GM18868 (cell line): ENCODE results near the gene ESRRA.
A peak's percentile ranks its signal among the peaks of the same experiment; 100 is the strongest.
"Not testable (repeated sequence)": the region's sequence is repeated elsewhere in the genome, so short reads cannot be mapped to it uniquely, and the experiment has no call there.

ENCODE experiments used
- ATAC-seq: cut with Tn5 transposase; IDR thresholded peaks from one replicate; pipeline ENCODE4 v1.9.1; 2021; ENCODE audit warnings: mild to moderate bottlenecking, moderate library complexity; ENCODE audit not compliant: unreplicated experiment

Gene ESRRA

DNA sequence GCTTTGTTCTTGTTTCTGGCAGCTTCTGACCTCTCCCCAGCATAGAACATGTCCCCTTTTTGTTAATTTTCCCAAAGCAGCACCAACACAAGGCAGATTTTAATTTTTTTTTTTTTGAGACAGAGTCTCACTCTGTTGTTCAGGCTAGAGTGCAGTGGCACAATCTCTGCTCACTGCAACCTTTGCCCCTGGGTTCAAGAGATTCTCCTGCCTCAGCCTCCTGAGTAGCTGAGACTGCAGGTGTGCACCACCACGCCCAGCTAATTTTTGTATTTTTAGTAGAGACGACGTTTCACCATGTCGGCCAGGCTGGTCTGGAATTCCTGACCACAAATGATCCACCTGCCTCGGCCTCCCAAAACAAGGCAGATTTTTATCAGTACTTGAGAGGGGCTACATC is 2.5 kb downstream of the ESRRA start:
- not testable (repeated sequence) for ATAC-seq

DNA sequence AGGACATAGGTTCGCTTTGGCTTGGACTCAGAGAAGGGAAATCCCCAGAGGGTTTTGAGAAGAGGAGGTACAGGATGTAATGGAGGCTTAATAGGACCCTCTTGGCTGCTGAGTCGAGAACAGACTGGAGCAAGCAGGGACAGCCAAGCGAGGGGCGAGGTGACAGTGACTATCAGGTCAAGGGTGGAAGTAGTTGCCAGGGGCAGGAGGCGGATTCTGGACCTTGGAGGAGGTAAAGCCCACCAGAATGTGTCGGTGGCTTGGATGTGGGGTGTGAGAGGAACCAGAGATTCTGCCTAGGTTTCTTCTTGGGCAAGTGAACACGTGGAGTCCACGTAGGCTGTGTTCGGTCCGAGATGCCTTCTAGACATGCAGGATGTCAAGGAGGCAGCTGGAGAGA is 7.6 kb downstream of the ESRRA start:
- ATAC-seq: no peak

- ATAC-seq: no peak
Measured at GRCh38 chr11:64313491-64314145, 8.3 kb downstream of the ESRRA start.

DNA sequence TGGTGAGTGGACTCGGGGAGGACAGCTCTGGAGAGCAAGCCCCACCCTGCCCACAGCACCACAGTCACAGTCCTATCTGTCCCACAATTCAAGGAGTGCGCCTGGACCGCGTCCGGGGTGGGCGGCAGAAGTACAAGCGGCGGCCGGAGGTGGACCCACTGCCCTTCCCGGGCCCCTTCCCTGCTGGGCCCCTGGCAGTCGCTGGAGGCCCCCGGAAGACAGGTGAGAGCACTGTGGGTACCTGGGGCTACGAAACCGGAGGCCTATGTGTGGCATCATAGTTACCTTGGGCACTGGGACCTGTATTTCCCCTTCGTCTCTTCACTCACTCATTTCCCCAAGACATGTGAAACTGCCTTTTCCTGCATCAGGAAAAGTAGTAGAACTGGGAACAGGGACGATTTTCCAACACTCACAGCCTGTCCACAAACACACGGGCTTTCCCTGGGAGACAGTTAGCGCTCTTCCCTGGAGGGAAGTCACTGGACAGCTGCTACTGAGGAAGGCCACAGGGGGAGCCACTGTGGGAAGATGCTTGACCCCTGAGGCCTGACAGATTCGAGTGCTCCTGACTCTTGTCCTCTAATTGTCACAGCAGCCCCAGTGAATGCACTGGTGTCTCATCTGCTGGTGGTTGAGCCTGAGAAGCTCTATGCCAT is 9.0 kb downstream of the ESRRA start:
- no peak for ATAC-seq

DNA sequence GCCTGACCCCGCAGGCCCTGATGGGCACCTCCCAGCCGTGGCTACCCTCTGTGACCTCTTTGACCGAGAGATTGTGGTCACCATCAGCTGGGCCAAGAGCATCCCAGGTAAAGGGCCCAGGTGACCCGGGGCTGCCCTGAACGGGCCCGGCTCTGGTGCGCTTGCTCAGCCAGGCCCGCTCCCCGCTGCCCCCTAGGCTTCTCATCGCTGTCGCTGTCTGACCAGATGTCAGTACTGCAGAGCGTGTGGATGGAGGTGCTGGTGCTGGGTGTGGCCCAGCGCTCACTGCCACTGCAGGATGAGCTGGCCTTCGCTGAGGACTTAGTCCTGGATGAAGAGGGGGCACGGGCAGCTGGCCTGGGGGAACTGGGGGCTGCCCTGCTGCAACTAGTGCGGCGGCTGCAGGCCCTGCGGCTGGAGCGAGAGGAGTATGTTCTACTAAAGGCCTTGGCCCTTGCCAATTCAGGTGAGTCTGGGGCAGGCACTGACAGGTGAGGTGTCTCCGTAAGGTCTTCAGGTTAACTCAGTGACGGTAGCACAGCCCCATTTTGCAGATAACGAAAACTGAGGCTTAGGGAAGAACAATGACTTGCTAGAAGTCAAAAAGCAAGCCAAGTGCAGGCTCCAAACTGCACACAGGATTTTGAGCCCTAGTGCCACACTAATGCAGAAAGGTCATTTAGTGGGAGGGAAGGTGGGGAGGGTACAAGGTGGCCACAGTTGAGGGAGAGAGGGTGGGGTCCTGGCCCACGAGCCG is 9.7 kb downstream of the ESRRA start:
- ATAC-seq: no peak

DNA sequence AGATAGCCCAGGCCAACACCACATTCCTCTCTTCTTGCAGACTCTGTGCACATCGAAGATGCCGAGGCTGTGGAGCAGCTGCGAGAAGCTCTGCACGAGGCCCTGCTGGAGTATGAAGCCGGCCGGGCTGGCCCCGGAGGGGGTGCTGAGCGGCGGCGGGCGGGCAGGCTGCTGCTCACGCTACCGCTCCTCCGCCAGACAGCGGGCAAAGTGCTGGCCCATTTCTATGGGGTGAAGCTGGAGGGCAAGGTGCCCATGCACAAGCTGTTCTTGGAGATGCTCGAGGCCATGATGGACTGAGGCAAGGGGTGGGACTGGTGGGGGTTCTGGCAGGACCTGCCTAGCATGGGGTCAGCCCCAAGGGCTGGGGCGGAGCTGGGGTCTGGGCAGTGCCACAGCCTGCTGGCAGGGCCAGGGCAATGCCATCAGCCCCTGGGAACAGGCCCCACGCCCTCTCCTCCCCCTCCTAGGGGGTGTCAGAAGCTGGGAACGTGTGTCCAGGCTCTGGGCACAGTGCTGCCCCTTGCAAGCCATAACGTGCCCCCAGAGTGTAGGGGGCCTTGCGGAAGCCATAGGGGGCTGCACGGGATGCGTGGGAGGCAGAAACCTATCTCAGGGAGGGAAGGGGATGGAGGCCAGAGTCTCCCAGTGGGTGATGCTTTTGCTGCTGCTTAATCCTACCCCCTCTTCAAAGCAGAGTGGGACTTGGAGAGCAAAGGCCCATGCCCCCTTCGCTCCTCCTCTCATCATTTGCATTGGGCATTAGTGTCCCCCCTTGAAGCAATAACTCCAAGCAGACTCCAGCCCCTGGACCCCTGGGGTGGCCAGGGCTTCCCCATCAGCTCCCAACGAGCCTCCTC is 10.6 kb downstream of the ESRRA start:
- ATAC-seq: not testable (repeated sequence)

DNA sequence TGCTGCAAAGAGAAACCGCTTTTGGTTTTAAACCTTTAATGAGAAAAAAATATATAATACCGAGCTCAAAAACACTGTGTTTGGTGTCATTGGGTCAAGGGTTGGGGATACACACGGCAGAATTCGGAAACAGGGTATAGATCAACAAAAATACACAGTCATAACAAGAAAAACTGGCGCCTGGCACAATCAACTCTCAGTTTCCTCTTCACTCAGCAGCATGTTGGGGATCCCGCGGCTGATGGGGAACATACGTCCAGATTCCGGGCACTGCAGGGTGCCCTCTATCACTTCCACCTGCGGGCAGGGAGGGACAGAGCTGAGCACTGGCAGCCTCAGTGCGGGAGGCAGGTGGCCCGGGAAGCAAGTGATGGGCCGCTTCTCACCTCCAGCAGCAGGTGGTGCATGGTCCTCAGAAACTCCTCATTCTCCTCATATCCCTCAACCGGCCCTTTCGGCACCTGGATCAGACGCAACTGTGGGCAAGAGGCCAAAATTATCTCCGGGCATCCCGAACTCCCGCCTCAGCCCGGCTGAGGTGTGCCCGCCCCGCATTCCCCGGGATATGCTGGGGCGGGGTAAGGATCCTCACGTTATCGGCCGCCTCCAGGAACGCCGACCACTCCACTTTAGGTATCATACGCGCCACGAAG is 11.5 kb downstream of the ESRRA start:
- ATAC-seq: no peak

DNA sequence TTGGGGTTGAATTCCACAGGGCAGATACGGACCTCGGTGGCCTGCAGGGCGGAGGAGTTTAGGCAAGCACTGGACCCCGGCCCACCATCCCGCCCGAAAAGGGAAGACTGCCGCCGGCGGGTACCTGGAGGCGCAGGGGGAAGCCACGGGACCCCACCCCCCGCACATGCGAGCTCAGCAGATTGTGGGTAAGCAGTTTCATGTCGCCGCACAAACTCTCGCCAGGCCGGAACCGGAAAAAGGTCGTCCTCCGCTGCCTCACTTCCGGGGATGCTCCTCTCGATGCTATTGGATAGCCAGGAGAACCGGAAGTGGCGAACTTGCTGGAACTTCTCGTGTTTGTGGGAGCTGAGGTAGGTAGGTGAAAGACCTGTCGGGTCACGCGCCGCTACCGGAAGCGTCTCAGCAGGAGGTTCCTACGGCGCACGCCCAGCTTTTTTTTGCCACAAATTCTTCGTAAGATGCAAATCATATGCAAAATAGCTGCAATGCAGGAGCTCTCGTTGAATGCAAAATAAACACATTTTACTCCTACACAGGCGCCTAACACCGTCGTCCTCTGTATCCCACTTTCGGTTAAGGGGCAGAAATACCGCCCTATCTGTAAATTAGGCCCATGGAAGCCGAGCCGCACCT is 12.1 kb downstream of the ESRRA start, which contains the start of gene TRMT112:
TSS of gene TRMT112 (minus strand) at position 235 of the 636 bp plus-strand sequence. CDS start at position 202, 33 bp downstream.
- peak; percentile 67 for ATAC-seq

GRCh38 chr11:64317961-64318765 is 12.8 kb downstream of the ESRRA start, which contains the start of gene PRDX5:
PRDX5 (plus strand) TSS chr11:64318121; CDS start chr11:64318216, 95 bp downstream.
- ATAC-seq: peak; percentile 72

DNA sequence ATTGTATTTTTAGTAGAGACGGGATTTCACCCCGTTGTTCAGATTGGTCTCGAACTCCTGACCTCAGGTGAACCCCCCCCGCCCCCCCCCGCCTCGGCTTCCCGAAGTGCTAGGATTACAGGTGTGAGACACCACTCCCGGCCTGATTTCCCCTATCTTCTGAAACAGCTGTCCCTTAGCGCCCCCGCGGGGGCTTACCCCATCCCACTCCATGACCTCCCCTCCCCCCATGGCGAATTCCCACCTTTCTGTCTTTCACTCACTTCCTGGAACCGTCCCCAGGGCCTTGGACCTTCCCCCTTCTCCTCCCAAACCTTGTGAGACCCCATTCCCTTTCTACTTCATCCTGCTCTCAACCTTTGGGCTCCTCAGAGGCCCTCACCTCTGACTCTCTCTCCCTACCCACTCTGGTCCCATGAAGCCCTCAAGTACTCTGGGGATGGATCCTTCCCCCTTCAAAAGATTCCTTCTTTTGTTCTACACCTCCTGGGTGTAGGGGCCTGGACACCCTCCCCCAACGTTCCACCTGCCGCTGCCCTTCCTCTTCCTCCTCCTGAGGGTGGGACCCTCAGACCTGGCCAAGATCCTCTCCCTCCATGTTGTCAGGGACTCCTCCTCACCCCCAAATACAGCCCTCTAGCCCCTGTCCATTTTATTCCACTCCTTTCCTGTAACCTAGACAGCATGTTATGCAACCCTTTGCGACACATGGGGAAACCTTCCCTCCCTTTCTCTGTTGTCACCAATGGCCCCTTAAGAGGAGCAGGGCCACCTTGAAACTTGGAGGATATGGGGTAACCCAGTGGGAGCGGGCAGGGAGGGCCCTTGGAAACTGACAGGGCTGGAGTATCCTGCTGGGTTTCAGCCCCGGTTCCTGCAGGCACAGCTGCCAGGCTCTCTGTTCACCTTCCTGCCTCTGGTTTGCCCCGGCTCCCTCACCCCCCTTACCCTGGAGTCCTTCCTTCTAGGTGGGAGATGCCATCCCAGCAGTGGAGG is 13.7 kb downstream of the ESRRA start:
- ATAC-seq: no peak

- no peak for ATAC-seq
Measured at GRCh38 chr11:64320556-64320955, 15.2 kb downstream of the ESRRA start.

- no peak for ATAC-seq
Measured at GRCh38 chr11:64321026-64321425, 15.7 kb downstream of the ESRRA start.

DNA sequence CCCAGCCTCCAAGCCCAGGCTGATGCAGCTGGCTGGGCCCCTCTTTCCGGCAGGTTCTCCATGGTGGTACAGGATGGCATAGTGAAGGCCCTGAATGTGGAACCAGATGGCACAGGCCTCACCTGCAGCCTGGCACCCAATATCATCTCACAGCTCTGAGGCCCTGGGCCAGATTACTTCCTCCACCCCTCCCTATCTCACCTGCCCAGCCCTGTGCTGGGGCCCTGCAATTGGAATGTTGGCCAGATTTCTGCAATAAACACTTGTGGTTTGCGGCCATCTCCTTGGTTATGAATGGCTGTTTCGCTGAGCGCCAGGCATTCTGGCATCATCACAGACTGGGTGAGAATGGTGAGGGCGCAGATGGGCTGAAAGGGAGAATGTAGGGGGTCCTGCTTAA is 16.2 kb downstream of the ESRRA start:
- no peak for ATAC-seq

GRCh38 chr11:64322925-64323260 is 17.6 kb downstream of the ESRRA start:
- ATAC-seq: no peak

GRCh38 chr11:64323373-64323772 is 18.0 kb downstream of the ESRRA start:
- ATAC-seq: no peak

- ATAC-seq: not testable (repeated sequence)
Measured at GRCh38 chr11:64323984-64324383, 18.7 kb downstream of the ESRRA start.

DNA sequence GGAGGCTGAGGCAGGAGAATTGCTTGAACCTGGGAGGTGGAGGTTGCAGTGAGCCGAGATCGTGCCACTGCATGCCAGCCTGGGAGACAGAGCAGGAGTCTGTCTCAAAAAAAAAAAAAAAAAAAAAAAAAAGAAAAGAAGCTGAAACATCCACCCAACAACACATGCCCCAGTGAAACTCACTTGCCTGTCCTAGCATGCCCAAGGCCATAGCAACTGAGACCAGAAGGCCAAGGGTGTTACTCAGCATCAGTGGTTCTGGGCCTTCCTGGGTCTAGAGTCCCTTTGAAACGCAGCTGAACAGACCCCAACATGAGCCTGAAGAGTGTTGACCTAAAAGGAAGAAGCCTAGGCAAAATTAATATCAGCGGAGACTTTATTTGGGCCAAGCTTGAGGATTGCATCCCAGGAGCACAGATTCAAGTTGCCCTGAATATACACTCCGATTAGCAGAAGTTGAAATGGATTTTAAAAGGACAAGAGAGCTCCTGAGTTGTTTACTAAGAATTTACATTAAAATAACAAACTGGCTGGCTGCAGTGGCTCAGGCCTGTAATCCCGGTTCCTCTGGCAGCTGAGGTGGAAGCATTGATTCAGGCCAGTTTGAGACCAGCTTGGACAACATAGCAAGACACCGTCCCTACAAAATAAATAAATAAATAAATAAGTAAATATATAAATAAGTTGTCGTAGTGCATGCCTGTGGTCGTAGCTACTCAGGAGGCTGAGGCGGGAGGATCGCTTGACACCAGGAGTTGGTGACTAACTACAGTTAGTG is 19.6 kb downstream of the ESRRA start:
- ATAC-seq: no peak
